ENCODE measurements around the gene MICU1. TPM values are rescaled to one million over a fixed set of nuclear protein-coding genes. Genes with fewer than 3 reads are reported as not detected.

The MICU1 gene
- total RNA-seq, 1 experiment from 2014 or later, result 40.3 TPM

GRCh38 chr10:72523932-72524396, 101.9 kb downstream of the MICU1 start:
- H3K9me3 ChIP-seq (ENCODE audit: low read length), result no peaks in the 10 kb centered on the region
- H3K27me3 ChIP-seq (ENCODE audit: low read length), result no peaks in the 10 kb centered on the region
- no peaks in the 10 kb centered on the region for H3K79me2 ChIP-seq (ENCODE audit: low read length)
- peaks cover 8% of the 10 kb centered on the region for H3K4me1 ChIP-seq (ENCODE audit: low read length)
- H2AFZ ChIP-seq (ENCODE audit: low read length), result no peak overlapping the region
- no peak overlapping the region for H3K9ac ChIP-seq (ENCODE audit: low read length)
- no peak overlapping the region for H3K27ac ChIP-seq (ENCODE audit: low read length)
- no peak overlapping the region for H3K4me3 ChIP-seq (ENCODE audit: low read length)
- no peaks in the 10 kb centered on the region for H3K9me2 ChIP-seq (replicated peaks; ENCODE audit: insufficient read depth, low read length)
- no peaks in the 10 kb centered on the region for H3K36me3 ChIP-seq (ENCODE audit: insufficient read depth, low read length)
- H4K20me1 ChIP-seq (ENCODE audit: insufficient read depth, low read depth, low read length), result no peaks in the 10 kb centered on the region
- no peak for DNase-seq
- H3K4me2 ChIP-seq (ENCODE audit: low read depth, low read length, poor library complexity, severe bottlenecking), result no peak overlapping the region

GRCh38 chr10:72523062-72523461, 102.8 kb downstream of the MICU1 start:
- H3K79me2 ChIP-seq (ENCODE audit: low read length), result no peaks in the 10 kb centered on the region
- peaks cover 8% of the 10 kb centered on the region for H3K4me1 ChIP-seq (ENCODE audit: low read length)
- H3K9me2 ChIP-seq (replicated peaks; ENCODE audit: insufficient read depth, low read length), result no peaks in the 10 kb centered on the region
- H3K27me3 ChIP-seq (ENCODE audit: low read length), result no peaks in the 10 kb centered on the region
- no peaks in the 10 kb centered on the region for H3K9me3 ChIP-seq (ENCODE audit: low read length)
- H3K4me3 ChIP-seq (ENCODE audit: low read length), result no peak overlapping the region
- no peak overlapping the region for H3K27ac ChIP-seq (ENCODE audit: low read length)
- H3K4me2 ChIP-seq (ENCODE audit: low read depth, low read length, poor library complexity, severe bottlenecking), result no peak overlapping the region
- no peak overlapping the region for H2AFZ ChIP-seq (ENCODE audit: low read length)
- no peak overlapping the region for H3K9ac ChIP-seq (ENCODE audit: low read length)
- H3K36me3 ChIP-seq (ENCODE audit: insufficient read depth, low read length), result no peaks in the 10 kb centered on the region
- DNase-seq, result no peak
- no peaks in the 10 kb centered on the region for H4K20me1 ChIP-seq (ENCODE audit: insufficient read depth, low read depth, low read length)

GRCh38 chr10:72517244-72517643, 108.6 kb downstream of the MICU1 start:
- Histone ChIP-seq H3K27me3 (ENCODE audit: low read length) (no peaks in the 10 kb centered on the region), H3K9ac (ENCODE audit: low read length) (no peak overlapping the region), H2AFZ (ENCODE audit: low read length) (no peak overlapping the region), H3K36me3 (ENCODE audit: insufficient read depth, low read length) (no peaks in the 10 kb centered on the region), H3K4me3 (ENCODE audit: low read length) (no peak overlapping the region), H4K20me1 (ENCODE audit: insufficient read depth, low read depth, low read length) (no peaks in the 10 kb centered on the region), H3K27ac (ENCODE audit: low read length) (no peak overlapping the region), H3K79me2 (ENCODE audit: low read length) (no peaks in the 10 kb centered on the region), H3K9me2 (replicated peaks; ENCODE audit: insufficient read depth, low read length) (no peaks in the 10 kb centered on the region), H3K4me2 (ENCODE audit: low read depth, low read length, poor library complexity, severe bottlenecking) (no peak overlapping the region), H3K9me3 (ENCODE audit: low read length) (peaks cover 3% of the 10 kb centered on the region), H3K4me1 (ENCODE audit: low read length) (peaks cover 4% of the 10 kb centered on the region)
- no peak for DNase-seq

DNA sequence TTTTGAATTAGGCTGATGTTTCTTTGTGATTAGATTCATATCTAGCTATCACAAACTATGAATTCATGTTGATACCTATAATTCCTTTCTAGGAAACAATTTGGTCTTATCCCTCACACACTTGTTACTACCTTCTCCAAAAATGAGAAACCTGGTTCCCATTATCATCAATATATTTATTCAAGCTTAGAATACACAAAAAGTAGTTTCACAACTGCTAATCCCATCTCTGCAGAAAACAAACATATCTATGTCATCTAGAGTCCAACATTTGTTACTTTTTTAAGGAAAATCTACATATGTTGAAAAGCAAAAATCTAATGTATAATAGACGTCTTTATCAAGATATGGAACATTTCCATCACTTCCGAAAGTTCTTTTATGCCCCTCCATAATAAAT, 110.4 kb downstream of the MICU1 start:
- H3K4me3 ChIP-seq (ENCODE audit: low read length), result no peak overlapping the region
- H3K4me1 ChIP-seq (ENCODE audit: low read length), result no peaks in the 10 kb centered on the region
- DNase-seq, result no peak
- no peaks in the 10 kb centered on the region for H3K79me2 ChIP-seq (ENCODE audit: low read length)
- H3K36me3 ChIP-seq (ENCODE audit: insufficient read depth, low read length), result no peaks in the 10 kb centered on the region
- H3K9ac ChIP-seq (ENCODE audit: low read length), result no peak overlapping the region
- no peaks in the 10 kb centered on the region for H4K20me1 ChIP-seq (ENCODE audit: insufficient read depth, low read depth, low read length)
- no peaks in the 10 kb centered on the region for H3K27me3 ChIP-seq (ENCODE audit: low read length)
- H2AFZ ChIP-seq (ENCODE audit: low read length), result no peak overlapping the region
- peaks cover 3% of the 10 kb centered on the region for H3K9me3 ChIP-seq (ENCODE audit: low read length)
- H3K27ac ChIP-seq (ENCODE audit: low read length), result no peak overlapping the region
- H3K4me2 ChIP-seq (ENCODE audit: low read depth, low read length, poor library complexity, severe bottlenecking), result no peak overlapping the region
- H3K9me2 ChIP-seq (replicated peaks; ENCODE audit: insufficient read depth, low read length), result no peaks in the 10 kb centered on the region

DNA sequence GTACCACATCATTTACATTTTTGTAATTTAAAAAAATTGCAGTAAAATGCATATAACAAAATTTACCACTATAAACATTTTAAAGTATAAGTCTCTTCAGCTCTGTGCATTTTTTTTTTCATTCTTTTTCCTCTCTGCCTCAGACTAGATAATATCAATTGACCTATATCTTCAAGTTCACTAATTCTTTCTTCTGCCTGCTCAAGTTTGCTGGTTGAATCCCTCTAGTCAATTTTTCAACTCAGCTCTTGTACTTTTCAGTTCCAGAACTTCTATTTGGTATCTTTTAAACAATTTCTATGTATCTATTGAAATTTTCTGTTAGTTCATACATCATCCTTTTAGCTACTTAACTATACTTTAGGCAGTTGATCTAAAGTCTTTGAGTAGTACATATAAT, 112.0 kb downstream of the MICU1 start:
- Histone ChIP-seq H3K79me2 (ENCODE audit: low read length) (no peaks in the 10 kb centered on the region), H3K4me2 (ENCODE audit: low read depth, low read length, poor library complexity, severe bottlenecking) (no peak overlapping the region)

GRCh38 chr10:72511459-72511858, 114.4 kb downstream of the MICU1 start:
- Histone ChIP-seq H4K20me1 (ENCODE audit: insufficient read depth, low read depth, low read length) (no peaks in the 10 kb centered on the region), H3K36me3 (ENCODE audit: insufficient read depth, low read length) (no peaks in the 10 kb centered on the region), H3K9me2 (replicated peaks; ENCODE audit: insufficient read depth, low read length) (no peaks in the 10 kb centered on the region), H3K4me1 (ENCODE audit: low read length) (peaks cover 4% of the 10 kb centered on the region; the same call in 1 of the 2 replicates), H3K27me3 (ENCODE audit: low read length) (no peaks in the 10 kb centered on the region), H3K4me2 (ENCODE audit: low read depth, low read length, poor library complexity, severe bottlenecking) (no peak overlapping the region), H3K79me2 (ENCODE audit: low read length) (no peaks in the 10 kb centered on the region), H2AFZ (ENCODE audit: low read length) (no peak overlapping the region), H3K9ac (ENCODE audit: low read length) (no peak overlapping the region), H3K27ac (ENCODE audit: low read length) (no peak overlapping the region), H3K4me3 (ENCODE audit: low read length) (no peak overlapping the region), H3K9me3 (ENCODE audit: low read length) (peaks cover 3% of the 10 kb centered on the region)
- DNase-seq, result no peak

More for the DNA sequence above, 112.0 kb downstream of the MICU1 start:
- H4K20me1 ChIP-seq (ENCODE audit: insufficient read depth, low read depth, low read length), result no peaks in the 10 kb centered on the region
- H3K27me3 ChIP-seq (ENCODE audit: low read length), result no peaks in the 10 kb centered on the region
- H3K4me3 ChIP-seq (ENCODE audit: low read length), result no peak overlapping the region
- H3K36me3 ChIP-seq (ENCODE audit: insufficient read depth, low read length), result no peaks in the 10 kb centered on the region
- peaks cover 4% of the 10 kb centered on the region; the same call in 1 of the 2 replicates for H3K4me1 ChIP-seq (ENCODE audit: low read length)
- no peak overlapping the region for H3K27ac ChIP-seq (ENCODE audit: low read length)
- H2AFZ ChIP-seq (ENCODE audit: low read length), result no peak overlapping the region
- no peaks in the 10 kb centered on the region for H3K9me2 ChIP-seq (replicated peaks; ENCODE audit: insufficient read depth, low read length)
- H3K9me3 ChIP-seq (ENCODE audit: low read length), result peaks cover 3% of the 10 kb centered on the region
- DNase-seq, result no peak
- H3K9ac ChIP-seq (ENCODE audit: low read length), result no peak overlapping the region

DNA sequence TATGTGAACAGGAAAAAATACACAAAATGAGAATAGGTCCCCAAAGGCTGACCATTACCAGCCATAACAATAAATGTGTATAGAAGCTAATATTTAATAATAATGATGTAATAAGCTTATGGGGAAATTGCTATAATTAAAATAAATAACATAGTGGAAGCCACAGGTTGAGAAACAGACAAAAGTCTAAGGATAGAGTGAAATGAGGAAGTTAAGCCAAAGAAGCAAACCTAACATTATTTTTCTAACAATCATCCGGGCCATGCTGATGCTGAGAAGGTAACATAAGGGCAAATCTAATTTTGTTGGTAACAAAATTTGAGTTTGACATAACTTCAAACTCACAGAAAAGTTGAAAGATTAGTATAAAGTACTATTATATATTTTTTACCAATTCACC, 115.9 kb downstream of the MICU1 start:
- no peaks in the 10 kb centered on the region for H3K27me3 ChIP-seq (ENCODE audit: low read length)
- no peaks in the 10 kb centered on the region for H3K79me2 ChIP-seq (ENCODE audit: low read length)
- no peaks in the 10 kb centered on the region for H4K20me1 ChIP-seq (ENCODE audit: insufficient read depth, low read depth, low read length)
- H3K9me3 ChIP-seq (ENCODE audit: low read length), result peaks cover 3% of the 10 kb centered on the region; the same call in 1 of the 2 replicates
- H3K4me1 ChIP-seq (ENCODE audit: low read length), result peaks cover 4% of the 10 kb centered on the region; the same call in 1 of the 2 replicates
- H2AFZ ChIP-seq (ENCODE audit: low read length), result no peak overlapping the region
- no peak overlapping the region for H3K9ac ChIP-seq (ENCODE audit: low read length)
- DNase-seq, result no peak
- H3K4me3 ChIP-seq (ENCODE audit: low read length), result no peak overlapping the region
- H3K4me2 ChIP-seq (ENCODE audit: low read depth, low read length, poor library complexity, severe bottlenecking), result no peak overlapping the region
- no peaks in the 10 kb centered on the region for H3K36me3 ChIP-seq (ENCODE audit: insufficient read depth, low read length)
- no peaks in the 10 kb centered on the region for H3K9me2 ChIP-seq (replicated peaks; ENCODE audit: insufficient read depth, low read length)
- no peak overlapping the region for H3K27ac ChIP-seq (ENCODE audit: low read length)

- Histone ChIP-seq H3K4me2 (ENCODE audit: low read depth, low read length, poor library complexity, severe bottlenecking) (no peak overlapping the region), H3K36me3 (ENCODE audit: insufficient read depth, low read length) (no peaks in the 10 kb centered on the region), H2AFZ (ENCODE audit: low read length) (no peak overlapping the region), H3K9ac (ENCODE audit: low read length) (no peak overlapping the region), H3K4me1 (ENCODE audit: low read length) (peaks cover 4% of the 10 kb centered on the region; the same call in 1 of the 2 replicates), H4K20me1 (ENCODE audit: insufficient read depth, low read depth, low read length) (no peaks in the 10 kb centered on the region), H3K79me2 (ENCODE audit: low read length) (no peaks in the 10 kb centered on the region), H3K9me2 (replicated peaks; ENCODE audit: insufficient read depth, low read length) (no peaks in the 10 kb centered on the region), H3K9me3 (ENCODE audit: low read length) (peaks cover 2% of the 10 kb centered on the region; the same call in 1 of the 2 replicates), H3K27me3 (ENCODE audit: low read length) (no peaks in the 10 kb centered on the region), H3K4me3 (ENCODE audit: low read length) (no peak overlapping the region), H3K27ac (ENCODE audit: low read length) (no peak overlapping the region)
- DNase-seq, result no peak
Observed at GRCh38 chr10:72509206-72509799, 116.6 kb downstream of the MICU1 start.

Data from Karpas-422 (cell line).